Measurements from ENCODE around the gene FBXO24.
A peak's percentile ranks its signal among the peaks of the same experiment; 100 is the strongest.

FBXO24 gene

GRCh38 chr7:100626530-100627237, 40.6 kb downstream of the FBXO24 start:
- peak; percentile 75 to 84 (median 82) for DNase-seq

- no peak for DNase-seq
These were observed 41.1 kb downstream of the FBXO24 start for GRCh38 chr7:100627238-100627549.

DNA sequence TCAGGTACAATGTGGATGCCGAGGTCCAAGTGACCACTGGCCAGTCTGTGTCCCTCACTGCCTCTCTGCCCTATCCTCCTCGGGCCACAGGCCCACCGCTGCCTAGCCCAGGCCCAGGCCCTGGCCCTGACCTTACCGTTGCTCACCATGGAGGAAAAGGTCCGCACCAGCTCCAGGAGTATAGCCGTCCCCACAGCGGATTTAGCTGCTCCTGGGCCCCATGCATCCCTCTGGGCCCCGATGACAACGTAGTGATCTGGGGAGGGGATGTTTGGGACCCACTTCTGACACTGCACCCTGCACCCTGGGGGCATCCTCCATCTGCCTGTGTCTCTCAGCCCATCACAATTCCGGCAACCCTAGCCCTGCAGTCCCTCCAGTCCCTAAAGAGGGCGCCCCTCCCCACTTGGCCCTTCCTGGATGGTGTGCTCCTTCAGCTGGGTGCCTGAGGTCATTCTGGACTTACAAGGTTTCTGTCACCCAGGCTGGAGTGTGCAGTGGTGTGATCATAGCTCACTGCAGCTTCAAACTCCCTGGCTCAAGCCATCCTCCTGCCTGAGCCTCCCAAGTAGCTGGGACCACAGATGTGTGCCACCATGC, 43.1 kb downstream of the FBXO24 start:
- DNase-seq: no peak

DNA sequence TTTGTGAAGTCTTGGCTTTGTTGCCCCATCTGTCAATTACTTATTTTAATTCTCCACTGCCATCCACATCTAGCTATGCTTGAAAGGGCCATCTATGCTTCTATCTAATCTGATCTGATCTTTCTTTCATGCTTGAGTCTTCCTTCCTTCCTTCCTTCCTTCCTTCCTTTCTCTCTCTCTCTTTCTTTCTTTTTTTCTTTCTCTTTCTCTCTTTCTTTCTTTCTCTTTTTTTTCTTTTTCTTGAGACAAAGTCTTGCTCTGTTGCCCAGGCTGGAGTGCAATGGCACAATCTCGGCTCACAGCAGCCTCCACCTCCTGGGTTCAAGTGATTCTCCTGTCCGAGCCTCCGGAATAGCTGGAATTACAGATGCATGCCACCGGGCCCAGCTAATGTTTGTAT, 43.9 kb downstream of the FBXO24 start:
- no peak for DNase-seq

DNA sequence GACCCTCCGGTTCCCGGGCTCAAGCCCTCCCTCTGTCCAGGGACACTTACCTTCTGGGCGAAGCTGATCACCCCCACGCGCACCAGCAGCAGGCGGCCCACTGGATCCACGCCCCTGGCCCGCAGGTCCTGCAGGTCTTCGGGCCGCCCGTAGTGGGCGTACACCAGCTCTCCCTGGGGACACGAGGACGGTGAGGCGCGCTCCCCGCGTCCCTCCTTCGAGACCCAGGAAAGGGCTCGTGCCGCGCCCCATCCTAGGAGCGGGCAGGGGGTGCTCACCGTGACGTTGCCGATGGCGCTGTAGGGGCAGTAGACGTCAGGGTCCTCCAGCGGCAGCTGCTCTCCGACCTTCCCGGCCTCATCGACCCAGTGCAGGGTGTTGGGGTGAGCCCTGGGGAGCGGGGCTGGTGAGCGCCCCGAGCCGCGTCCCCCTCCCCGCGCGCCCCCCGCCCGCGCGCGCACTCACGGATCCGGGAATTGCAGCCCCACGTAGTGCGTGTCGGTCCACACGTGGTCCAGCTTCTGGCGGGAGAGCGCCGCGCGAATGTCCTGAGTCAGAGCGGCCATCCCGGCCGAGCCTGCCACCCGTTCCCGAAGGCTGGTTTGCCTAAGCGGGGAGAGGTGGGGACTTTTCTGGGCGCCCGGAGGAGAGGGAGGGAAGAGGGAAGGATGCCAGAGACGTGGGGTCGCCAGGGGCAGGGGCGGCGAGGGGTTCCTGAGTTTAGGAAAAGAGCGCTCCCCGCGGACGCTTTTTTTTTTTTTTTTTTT, 47.0 kb downstream of the FBXO24 start:
- peak; percentile 26 to 46 (median 38) for DNase-seq

DNA sequence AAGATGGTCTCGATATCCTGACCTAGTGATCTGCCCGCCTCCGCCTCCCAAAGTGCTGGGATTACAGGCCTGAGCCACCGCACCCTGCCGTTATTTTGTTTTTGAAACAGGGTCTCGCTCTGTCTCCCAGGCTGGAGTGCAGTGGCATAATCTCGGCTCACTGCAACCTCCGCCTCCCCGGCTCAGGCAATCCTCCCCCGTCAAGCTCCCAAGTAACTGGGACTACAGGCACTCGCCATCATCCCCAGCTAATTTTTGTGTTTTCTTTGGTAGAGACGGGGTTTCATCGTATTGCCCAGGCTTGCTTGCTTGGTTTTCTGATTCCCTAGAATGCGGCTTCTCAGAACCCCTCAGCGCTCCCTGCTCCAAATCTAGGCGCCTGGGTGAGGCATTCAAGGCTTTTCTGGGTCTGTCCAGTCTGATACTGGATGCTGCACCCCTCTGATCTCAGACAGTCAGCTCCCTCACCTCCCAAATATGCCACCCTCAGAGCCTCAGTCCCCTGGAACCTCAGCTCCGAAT, 53.9 kb downstream of the FBXO24 start:
- DNase-seq: no peak

DNA sequence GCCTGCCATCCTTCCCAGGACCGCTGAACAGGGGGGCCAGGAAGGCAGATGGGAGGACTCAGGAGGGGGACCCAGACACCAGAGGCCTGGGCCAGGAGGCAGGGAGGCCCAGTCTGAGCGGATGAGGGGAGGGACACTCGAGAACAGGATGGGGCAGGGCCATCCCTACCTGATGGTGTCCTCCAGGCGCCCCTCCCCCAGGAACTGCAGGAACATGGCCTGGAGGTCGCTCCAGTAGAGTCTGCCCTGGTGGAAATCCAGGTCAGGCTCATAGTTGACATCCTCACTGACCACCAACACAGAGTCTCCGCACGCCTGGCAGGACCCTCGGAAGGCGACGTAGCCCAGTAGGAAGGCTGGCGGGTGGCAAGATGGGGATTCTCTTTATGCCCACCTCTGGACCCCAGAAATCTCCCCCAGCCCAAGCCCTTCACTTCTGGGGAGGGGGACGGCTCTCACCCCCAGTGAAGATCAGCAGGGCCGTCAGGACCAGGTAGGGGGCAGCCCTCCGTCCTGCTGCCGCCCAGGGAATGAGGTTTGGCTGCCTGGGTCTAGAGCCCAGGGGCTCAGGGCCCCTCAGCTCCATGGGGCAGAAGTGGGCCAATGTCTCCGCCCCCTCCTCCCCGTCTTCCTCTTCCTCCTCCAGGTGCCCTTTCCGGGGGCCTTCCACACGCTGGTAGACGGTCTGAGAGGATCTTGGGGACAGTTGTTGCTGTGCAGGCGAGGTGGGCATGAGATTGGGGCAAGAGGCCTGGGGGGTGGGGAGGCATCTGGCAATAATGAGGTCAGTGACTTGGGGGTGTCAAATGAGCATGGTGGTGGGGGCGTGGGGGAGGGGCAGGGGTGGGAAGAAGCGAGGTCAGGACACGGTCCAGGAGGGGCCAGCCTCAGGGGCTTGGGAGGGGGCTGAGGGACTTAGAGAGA, 54.7 kb downstream of the FBXO24 start:
- DNase-seq: no peak

DNA sequence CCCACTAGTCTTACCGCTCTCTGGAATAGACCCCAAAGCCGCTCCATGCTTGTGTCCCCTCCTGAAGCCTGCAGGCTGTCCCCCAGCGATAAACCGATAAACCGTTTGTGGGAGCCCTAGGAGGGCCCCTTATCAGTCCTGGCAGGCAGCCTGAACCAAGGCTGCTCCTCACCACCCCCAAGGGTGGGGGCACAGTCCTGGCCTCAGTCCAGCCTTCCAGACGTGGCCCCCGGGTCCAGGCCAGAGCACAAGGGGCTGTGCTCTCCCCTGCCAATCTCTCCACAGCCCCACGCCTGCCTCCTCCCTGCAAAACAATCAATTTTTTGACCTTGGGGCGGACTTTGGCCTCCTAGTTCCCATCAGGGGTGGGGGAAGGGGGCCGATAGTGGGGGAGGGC, 55.3 kb downstream of the FBXO24 start, which contains the start of gene TFR2:
Gene TFR2 (minus strand): TSS at position 90 of the 397 bp plus-strand sequence. CDS start 43 bp downstream, at position 47.
- DNase-seq: no peak

- no peak for DNase-seq
These were observed 55.9 kb downstream of the FBXO24 start for GRCh38 chr7:100641860-100642533.

DNA sequence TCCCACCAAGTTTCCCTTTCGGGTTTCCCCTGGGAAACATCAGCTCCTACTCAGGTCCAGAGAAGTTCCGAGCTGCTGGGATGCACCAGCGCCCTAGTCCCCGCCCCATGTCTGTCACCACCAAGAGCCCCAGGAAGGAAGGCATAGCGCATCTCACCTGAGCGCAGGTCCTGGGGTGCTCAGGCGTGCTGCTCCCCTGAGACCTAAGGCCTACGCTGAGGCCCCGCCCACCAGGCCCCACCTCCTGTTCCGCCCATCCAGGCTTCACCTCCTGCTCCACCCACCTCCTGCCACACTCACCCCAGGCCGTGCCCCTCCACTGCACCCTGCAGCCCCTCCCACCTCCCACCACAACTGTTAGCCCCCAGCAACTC, 56.4 kb downstream of the FBXO24 start:
- no peak for DNase-seq

DNA sequence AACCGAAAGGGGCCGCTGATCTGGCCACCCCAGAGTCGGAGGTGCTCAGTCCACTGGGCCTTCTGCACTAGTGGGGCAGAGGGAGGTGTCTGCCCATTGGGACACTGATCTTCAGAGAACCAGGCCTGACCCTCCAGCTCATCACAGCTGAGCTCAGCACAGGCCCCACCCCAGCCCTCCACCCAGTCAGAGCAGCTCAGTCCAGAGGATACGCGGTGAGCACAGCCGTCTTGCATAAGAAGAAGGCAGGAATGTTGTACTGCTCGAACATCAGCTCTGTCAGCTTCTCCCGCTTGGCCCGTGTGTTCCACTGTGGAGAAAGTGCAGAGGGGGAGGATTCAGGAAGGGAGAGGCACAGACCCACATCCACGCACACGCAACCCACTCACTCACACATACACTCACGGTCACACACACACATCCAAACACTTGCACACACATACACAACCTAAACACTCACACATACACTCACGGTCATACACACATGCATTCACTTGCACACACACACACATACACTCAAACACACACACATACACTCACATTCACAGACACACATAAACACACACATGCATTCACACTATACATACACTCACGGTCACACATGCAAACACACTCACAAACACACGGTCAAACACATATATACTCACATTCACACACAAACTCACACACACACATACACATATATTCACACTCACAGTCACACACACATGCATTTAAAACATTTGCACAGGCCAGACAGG, 63.9 kb downstream of the FBXO24 start:
- DNase-seq: no peak

All from activated CD4-positive, CD25-positive, alpha-beta regulatory T cell (primary cell).